Heart right ventricle (tissue), 16 donors: Measurements from ENCODE around the gene SRGAP2B. TPM values are rescaled to one million over a fixed set of nuclear protein-coding genes. Genes with fewer than 3 reads are reported as not detected.
A peak's percentile ranks its signal among the peaks of the same experiment; 100 is the strongest.
"Not testable (repeated sequence)": the region's sequence is repeated elsewhere in the genome, so short reads cannot be mapped to it uniquely, and the experiment has no call there.

Experiments used
- ATAC-seq, 8 donors: fragments of 200-7000 bp; cut with Tn5 transposase; one replicate each; pipeline ENCODE4 v1.9.1; 2020; ENCODE audit warnings: mild to moderate bottlenecking in 8 of 8, moderate library complexity in 8 of 8, moderate number of reproducible peaks in 1 of 8
- DNase-seq, 2 donors: peaks; one replicate each; pipeline ENCODE4 v3.0.0-alpha.2; 2020
- H3K27ac ChIP-seq, 10 donors: fragments of 200-600 bp; sonication (generic) in 2 of 10; one replicate each; pipeline versions ENCODE4 v1.5.0 to v1.8.0; 2020 to 2022; ENCODE audit warnings: mild to moderate bottlenecking in 3 of 10
- H3K27me3 ChIP-seq, 7 donors: fragments of 200-600 bp; one replicate each; pipeline ENCODE4 v1.8.0; 2021 to 2022; ENCODE audit warnings: mild to moderate bottlenecking in 2 of 7
- H3K36me3 ChIP-seq, 9 donors: fragments of 200-600 bp; sonication (generic) in 1 of 9; one replicate each; pipeline versions ENCODE4 v1.5.0 to v1.8.0; 2020 to 2022; ENCODE audit warnings: mild to moderate bottlenecking in 2 of 9
- H3K4me1 ChIP-seq, 9 donors: fragments of 200-600 bp; sonication (generic) in 1 of 9; one replicate each; pipeline versions ENCODE4 v1.5.0 to v1.8.0; 2020 to 2022; ENCODE audit warnings: mild to moderate bottlenecking in 4 of 9
- H3K4me3 ChIP-seq, 10 donors: fragments of 200-600 bp; sonication (generic) in 2 of 10; one replicate each; pipeline versions ENCODE4 v1.5.0 to v1.8.0; 2020 to 2022; ENCODE audit warnings: mild to moderate bottlenecking in 7 of 10, moderate library complexity in 2 of 10
- H3K9me3 ChIP-seq, 11 donors: fragments of 200-600 bp in 10 of 11; sonication (generic) in 2 of 11; one replicate each; pipeline versions ENCODE4 v1.5.0 to v1.8.0; 2013 to 2022; ENCODE audit warnings: mild to moderate bottlenecking in 2 of 11, control low read depth in 1 of 11, moderate library complexity in 1 of 11
- WGBS, 2 donors: extraction: QIAGEN DNeasy Blood & Tissue Kit; methylation state at CpG; one replicate each; pipeline ENCODE4 v1.1.7; 2013; ENCODE audit warnings: inconsistent platforms in 1 of 2; 5-methylcytosine and 5-hydroxymethylcytosine counted together
- intact Hi-C, 10 donors: fragments of 100-400 bp; cut with DNase I; formaldehyde crosslinking; loops; one replicate each; pipeline versions ENCODE4 v1.11.1 to v1.14.2; 2022
- polyA plus RNA-seq, 2 donors: library from polyadenylated mRNA; stranded (reverse); fragments of 200-250 nt; gene quantifications; one replicate each; pipeline ENCODE4 v1.2.3, GENCODE V29; 2013
- total RNA-seq, 10 donors: library from RNA; stranded (reverse); fragmentation: NEBNext Ultra II Directional in 3 of 10; extraction: Animal tissue kit (Norgen Biotek cat#: 25700) in 3 of 10; gene quantifications; one replicate each; pipeline versions ENCODE4 v1.2.1 to v1.2.4, GENCODE V29; 2021 to 2023
- donor health status: Arrhythmogenic right ventricular cardiomyopathy.
- donor health status: ischemic (EF 13 %, LVEDD 7.1; RV severe dilation, severe dysfunction).
- donor health status: healthy with polysubstance abuse.
- donor health status: DM: no; HTN: yes; CAD: no.
- donor health status: DM: no; HTN: no; CAD: no.
- donor health status: ischemic (EF 25% LVEDD 6.9; RV normal size, moderate dysfunction).
- donor health status: ischemic (EF 25% LVEDD 5.7; RV mildly dilated, moderate dysfunction).
- donor health status: healthy.
- donor health status: DM: yes; HTN: yes; CAD: no.
- donor health status: Ischemic cardiomyopathy.
- donor health status: ischemic (EF 35%, LVEDD 5.7; RV mildly dilated, moderate dysfunction).
- donor health status: nonischemic (EF 11% LVEDD 7.7; RV severe dilation, severe dysfunction).
- donor health status: DM: yes; HTN: yes; CAD: no.
- donor health status: PGD.
- donor health status: ischemic (EF 29% LVEDD 5.4; RV normal size, mild dysfunction).
- donor health status: nonischemic (EF 23%, LVEDD 6.1; RV moderate dilation, normal function).

SRGAP2B gene
- total and polyA plus RNA-seq, 12 donors, result 3.5 to 14.0 (median 9.5) TPM

DNA sequence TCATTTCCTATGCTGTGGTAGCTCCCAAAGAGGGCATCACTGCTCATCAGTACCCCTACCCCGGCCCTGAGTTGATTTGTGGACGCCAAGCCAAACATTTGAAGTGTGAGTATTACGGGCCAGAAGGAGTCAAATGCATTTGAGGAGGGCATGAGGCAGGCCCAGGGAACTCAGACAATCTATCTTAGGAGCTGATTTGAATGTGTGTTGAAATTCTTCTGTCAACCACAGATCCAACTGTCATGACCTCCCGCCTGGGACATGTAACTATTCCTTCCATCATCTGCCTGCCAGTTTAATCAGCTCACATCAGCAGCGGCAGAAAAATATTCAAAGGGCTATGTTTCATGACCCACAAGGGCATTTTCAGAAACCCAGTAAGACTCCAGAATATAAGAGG lies 162.1 kb downstream of the SRGAP2B start:
- WGBS, 2 donors, result 66 to 75% methylated on average over 4 of the region's 5 CpGs

DNA sequence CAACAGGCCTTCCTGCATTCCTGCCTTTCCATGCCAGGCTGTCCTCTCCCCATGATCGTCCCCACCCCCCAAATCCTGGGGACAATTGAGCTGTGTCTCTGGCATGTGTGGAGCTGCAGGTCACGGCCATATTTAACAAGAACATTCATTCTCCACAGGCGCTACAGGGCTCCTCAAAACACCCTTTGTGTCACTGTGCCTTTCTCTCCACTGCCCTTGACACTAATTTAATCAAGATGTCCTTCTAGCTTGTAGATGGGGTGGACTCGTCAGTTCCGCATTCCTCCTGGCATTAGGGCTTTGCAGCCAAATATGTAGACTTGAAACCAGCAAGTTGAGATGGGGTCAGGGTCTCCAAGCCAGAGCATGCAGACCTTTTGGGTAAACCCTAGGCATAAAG lies 163.0 kb downstream of the SRGAP2B start:
- H3K36me3 ChIP-seq, H3K9me3 ChIP-seq, H3K4me1 ChIP-seq, ATAC-seq, intact Hi-C loops, H3K4me3 ChIP-seq, H3K27me3 ChIP-seq, H3K27ac ChIP-seq, DNase-seq: not testable (repeated sequence)
- WGBS, 2 donors, result 77 to 78% methylated on average over 4 of the region's 5 CpGs

More for the DNA sequence above, 162.1 kb downstream of the SRGAP2B start:
- H3K9me3 ChIP-seq, H3K27ac ChIP-seq, H3K36me3 ChIP-seq, H3K27me3 ChIP-seq, H3K4me1 ChIP-seq, intact Hi-C loops, DNase-seq, H3K4me3 ChIP-seq: not testable (repeated sequence)
- peak in 3 of 8 donors; percentile 35 to 44 (median 41) for ATAC-seq

DNA sequence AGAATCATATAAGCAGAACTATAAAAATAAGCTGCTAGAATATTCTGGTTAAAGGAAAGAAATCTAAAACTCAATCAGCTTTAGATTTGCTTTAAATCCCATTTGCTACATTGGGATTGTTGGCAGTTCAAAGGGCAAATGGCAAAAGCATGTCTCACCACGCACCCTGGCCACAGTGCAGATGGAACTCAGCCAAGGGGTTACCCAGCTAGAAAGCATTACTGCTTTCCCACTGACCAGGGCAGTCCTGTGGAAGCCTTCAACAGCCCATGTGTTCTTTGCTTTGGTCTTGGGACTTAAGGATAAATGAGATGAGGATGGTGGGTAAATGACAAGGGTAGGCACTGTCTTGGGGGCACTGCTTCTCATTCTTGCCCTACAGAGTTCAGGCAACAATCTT lies 163.6 kb downstream of the SRGAP2B start:
- DNase-seq, intact Hi-C loops, H3K4me3 ChIP-seq, H3K27ac ChIP-seq, H3K27me3 ChIP-seq, H3K36me3 ChIP-seq, H3K9me3 ChIP-seq, H3K4me1 ChIP-seq: not testable (repeated sequence)
- 43 to 71% methylated on average over 1 of the region's 1 CpG for WGBS, 2 donors
- peak in 2 of 8 donors; percentile 14 to 27 for ATAC-seq

GRCh38 chr1:144930085-144930777 lies 164.9 kb downstream of the SRGAP2B start:
- H3K27me3 ChIP-seq, H3K9me3 ChIP-seq, H3K4me1 ChIP-seq, H3K36me3 ChIP-seq, H3K27ac ChIP-seq, ATAC-seq, DNase-seq, H3K4me3 ChIP-seq, intact Hi-C loops: not testable (repeated sequence)
- WGBS, 2 donors, result 89 to 92% methylated on average over 4 of the region's 6 CpGs

- H3K9me3 ChIP-seq, H3K27me3 ChIP-seq, H3K4me1 ChIP-seq, H3K27ac ChIP-seq, DNase-seq, H3K36me3 ChIP-seq, H3K4me3 ChIP-seq, ATAC-seq, intact Hi-C loops: not testable (repeated sequence)
- 87 to 90% methylated on average over 1 of the region's 1 CpG for WGBS, 2 donors
Observed at GRCh38 chr1:144927292-144927691, 167.8 kb downstream of the SRGAP2B start.

- H3K36me3 ChIP-seq, H3K27me3 ChIP-seq, intact Hi-C loops, H3K9me3 ChIP-seq, H3K27ac ChIP-seq, H3K4me3 ChIP-seq, H3K4me1 ChIP-seq, DNase-seq: not testable (repeated sequence)
- WGBS, 2 donors, result no CpG with 5 or more reads among the region's 5 CpGs
- peak in 7 of 8 donors; percentile 65 to 82 (median 73) for ATAC-seq
Observed at GRCh38 chr1:144923640-144924039, 171.5 kb downstream of the SRGAP2B start.

- H3K4me3 ChIP-seq, intact Hi-C loops, H3K9me3 ChIP-seq, H3K4me1 ChIP-seq, H3K27me3 ChIP-seq, H3K36me3 ChIP-seq, DNase-seq: not testable (repeated sequence)
- 37 to 61% methylated on average over 3 of the region's 4 CpGs for WGBS, 2 donors
- ATAC-seq, result peak in 1 of 8 donors; percentile 26
- peak overlapping the region in 2 of 10 donors; percentile 25 to 64 for H3K27ac ChIP-seq
Observed at GRCh38 chr1:144922785-144923184, 172.3 kb downstream of the SRGAP2B start.

- H3K4me3 ChIP-seq, H3K27me3 ChIP-seq, ATAC-seq, intact Hi-C loops, H3K4me1 ChIP-seq, H3K9me3 ChIP-seq, DNase-seq, H3K27ac ChIP-seq, H3K36me3 ChIP-seq: not testable (repeated sequence)
Observed at GRCh38 chr1:144919106-144919505, 176.0 kb downstream of the SRGAP2B start.

- DNase-seq, H3K27me3 ChIP-seq, H3K36me3 ChIP-seq, H3K4me3 ChIP-seq, H3K9me3 ChIP-seq, intact Hi-C loops, H3K27ac ChIP-seq, H3K4me1 ChIP-seq: not testable (repeated sequence)
- ATAC-seq, result peak; percentile 29 to 72 (median 66)
- 53 to 67% methylated on average over 1 of the region's 3 CpGs for WGBS, 2 donors
Observed at GRCh38 chr1:144918027-144918603, 177.0 kb downstream of the SRGAP2B start.

GRCh38 chr1:144917154-144918026 lies 177.7 kb downstream of the SRGAP2B start:
- no CpG with 5 or more reads among the region's 8 CpGs for WGBS, 2 donors
- H3K36me3 ChIP-seq, intact Hi-C loops, H3K27me3 ChIP-seq, H3K27ac ChIP-seq, H3K4me1 ChIP-seq, H3K9me3 ChIP-seq, H3K4me3 ChIP-seq, DNase-seq: not testable (repeated sequence)
- peak; percentile 62 to 88 (median 78) for ATAC-seq
